ENCODE results near the gene ZNF611.
"Not testable (repeated sequence)": the region's sequence is repeated elsewhere in the genome, so short reads cannot be mapped to it uniquely, and the experiment has no call there.

The ZNF611 gene

DNA sequence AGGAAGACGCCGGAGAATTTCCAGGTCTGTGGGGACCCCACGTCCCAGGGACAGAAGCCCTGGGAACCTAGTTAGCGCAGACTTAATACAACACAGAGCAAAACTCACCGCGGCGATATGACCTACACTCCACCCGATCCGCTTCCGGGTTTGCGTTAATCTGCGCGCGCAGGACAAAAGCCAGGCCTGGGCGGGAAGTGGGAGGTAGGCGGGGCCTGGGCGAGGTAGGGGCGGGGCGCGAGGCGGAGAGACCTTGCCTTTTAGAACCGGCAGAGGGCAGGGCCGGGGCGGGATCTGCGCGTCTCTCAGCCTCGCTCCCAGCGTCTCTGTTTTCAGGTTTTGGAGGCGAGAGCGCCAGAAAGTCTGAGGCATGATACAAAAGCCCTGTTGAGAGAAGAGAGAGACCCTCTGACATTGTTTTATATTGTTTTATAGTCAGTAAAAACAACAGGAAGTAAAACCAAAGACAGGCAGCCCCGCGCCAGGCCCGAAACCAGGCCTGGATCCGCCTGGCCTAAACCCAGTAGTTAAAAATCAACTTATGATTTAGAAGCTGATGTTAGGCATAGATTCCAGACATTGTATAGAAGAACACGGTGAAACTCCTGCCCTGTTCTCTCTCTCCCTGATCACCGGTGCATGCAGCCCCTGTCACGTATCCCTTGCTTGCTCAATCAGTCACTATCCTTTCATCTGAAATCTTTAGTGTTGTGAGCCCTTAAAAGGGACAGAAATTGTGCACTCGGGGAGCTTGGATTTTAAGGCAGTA is at the start of gene ZNF611:
Gene ZNF611, minus strand, starts transcription at position 152 of the 769 bp plus-strand sequence. CDS start 19,150 bp downstream, outside the sequence.
- DNase-seq = peak; percentile 93

DNA sequence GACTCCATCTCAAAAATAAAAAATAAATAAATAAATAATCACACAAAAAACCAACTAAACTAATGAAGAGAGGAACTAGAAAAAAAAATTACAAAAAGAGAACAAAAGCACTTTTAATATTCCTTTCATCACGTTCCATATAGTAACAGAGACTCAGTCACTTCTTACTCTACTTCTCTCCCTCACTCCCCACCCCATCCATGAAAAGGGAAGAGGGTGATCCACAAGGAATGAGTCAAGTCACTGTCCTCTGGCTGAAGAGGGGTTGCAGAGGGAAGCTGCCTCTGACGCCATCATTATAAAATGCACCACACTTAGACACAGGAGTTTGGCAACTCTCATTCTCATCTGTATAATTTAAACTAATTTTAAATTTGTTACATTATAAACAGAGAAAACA is 48.0 kb upstream of the ZNF611 start:
- not testable (repeated sequence) for DNase-seq

DNA sequence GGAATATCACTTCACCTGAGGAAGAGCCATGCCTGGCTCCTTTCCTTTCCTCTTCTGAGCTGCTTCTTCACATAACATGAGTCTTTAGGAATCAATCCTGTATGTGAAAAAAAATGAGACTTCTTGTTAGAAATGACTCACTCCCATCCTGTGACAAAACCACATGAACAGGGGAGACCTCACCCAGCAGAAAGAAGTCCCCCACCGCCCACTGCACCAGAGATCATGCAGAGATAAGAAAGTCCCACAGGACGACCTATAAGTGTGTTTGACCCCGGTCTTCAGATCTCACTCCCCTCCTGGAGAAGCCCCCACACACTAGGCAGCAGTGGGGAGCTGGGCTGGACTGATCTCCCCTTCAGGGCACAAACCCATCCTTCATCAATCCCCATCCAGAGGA is 44.0 kb upstream of the ZNF611 start:
- no peak for DNase-seq

DNA sequence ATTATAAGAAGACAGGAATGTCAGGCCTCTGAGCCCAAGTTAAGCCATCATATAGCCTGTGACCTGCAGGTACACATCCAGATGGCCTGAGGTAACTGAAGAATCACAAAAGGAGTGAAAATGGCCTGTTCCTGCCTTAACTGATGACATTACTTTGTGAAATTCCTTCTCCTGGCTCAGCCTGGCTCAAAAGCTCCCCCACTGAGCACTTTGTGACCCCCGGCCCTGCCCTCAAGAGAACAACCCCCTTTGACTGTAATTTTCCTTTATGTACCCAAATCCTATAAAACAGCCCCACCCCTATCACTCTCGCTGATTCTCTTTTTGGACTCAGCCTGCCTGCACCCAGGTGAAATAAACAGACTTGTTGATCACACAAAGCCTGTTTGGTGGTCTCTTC is 21.6 kb upstream of the ZNF611 start:
- DNase-seq = not testable (repeated sequence)

DNA sequence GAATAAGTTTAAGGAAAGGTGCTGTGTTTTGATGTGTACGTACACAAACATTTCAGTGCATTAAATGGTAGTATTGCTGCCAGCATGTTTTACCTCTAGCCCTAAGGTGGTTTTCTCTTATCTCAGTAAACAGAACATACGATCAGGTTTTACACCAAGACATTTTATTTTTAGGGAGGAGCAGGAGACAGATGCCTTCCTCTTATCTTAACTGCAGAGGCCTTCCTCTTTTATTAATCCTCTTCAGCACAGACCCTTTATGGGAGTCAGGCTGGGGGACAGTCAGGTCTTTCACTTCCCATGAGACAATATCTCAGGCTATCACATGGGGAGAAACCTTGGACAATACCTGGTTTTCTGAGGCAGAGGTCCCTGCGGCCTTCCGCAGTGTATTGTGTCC is 14.9 kb upstream of the ZNF611 start:
- DNase-seq = no peak

DNA sequence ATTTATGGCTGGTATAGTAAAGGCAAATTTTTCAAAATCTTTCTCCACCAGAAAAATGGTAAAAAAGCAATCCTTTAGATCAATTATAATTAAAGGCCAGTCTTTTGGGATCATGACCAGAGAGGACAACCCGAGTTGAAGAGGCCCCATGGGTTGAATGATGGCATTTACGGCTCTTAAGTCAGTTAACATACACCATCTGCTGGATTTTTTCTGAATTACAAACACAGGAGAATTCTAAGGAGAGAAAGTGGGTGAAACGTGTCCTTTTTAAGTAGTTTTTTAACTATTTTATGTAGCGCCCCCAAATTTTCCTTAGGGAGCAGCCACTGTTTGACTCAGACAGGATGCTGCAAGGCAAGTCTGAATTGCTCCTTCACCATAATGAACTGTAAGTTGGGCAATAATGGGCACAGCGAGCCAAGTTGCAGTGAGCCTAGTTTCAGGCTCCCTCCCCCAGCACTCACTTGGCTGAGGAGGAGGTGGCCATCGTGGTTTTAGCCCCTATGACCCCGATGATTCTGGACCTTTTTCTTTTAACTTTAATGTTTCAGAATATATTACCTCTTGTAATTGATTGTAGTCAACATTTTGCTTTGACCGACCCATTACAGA is 13.6 kb upstream of the ZNF611 start:
- DNase-seq = peak; percentile 15

DNA sequence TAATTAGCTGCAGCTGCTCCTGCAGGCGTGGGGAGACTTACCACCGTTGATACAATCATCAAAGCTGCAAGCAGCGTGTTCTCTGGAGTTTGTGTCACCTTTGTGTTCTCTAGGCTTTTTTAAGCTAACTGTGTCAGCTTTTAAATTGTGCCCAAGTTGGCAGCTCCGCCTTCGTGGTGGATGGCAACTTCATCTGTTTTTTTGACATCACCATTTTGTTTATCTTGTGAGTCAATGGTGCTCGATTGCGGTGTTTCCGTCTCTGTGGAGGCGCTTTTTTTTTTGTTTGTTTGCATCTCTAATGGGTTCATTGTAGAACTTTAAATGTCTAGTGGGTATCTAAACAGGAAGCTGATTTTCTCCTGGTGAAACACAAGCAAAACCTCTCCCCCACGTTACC is 11.1 kb upstream of the ZNF611 start:
- peak; percentile 75 for DNase-seq

DNA sequence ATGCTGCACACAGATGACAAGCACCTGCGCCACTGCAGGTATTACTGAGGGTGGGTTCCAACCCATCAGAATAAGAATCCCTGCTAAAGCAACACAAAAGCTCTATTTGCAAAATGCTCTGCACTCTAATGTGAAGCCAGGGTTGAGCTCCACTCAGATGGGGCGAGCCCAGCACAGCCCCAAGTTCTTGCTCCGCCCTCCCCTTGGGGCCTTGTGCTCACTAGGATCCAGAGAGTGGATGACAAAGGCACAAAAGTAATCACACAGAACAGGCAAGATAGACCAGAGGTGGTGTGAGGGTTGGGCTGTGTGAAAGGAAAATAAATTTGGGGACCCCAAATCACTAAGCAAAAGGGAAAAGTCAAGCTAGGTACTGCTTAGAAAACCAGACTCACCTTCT is 8.2 kb upstream of the ZNF611 start:
- DNase-seq = no peak

DNA sequence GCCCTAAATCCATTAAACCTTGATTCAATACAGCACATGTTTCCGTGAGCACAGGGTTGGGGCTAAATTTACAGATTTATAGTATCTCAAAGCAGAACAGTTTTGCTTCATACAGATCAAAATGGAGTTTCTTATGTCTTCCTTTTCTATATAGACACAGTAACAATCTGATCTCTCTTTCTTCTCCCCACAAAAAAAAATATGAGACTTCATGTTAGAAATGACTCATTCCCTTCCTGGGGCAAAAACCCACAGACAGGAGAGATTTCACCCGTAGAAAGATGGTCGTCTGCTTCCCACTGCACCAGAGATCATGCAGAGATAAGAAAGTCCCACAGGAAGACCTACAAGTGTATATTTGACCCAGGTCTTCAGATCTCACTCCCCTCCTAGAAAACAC is 7.7 kb upstream of the ZNF611 start:
- DNase-seq = no peak

DNA sequence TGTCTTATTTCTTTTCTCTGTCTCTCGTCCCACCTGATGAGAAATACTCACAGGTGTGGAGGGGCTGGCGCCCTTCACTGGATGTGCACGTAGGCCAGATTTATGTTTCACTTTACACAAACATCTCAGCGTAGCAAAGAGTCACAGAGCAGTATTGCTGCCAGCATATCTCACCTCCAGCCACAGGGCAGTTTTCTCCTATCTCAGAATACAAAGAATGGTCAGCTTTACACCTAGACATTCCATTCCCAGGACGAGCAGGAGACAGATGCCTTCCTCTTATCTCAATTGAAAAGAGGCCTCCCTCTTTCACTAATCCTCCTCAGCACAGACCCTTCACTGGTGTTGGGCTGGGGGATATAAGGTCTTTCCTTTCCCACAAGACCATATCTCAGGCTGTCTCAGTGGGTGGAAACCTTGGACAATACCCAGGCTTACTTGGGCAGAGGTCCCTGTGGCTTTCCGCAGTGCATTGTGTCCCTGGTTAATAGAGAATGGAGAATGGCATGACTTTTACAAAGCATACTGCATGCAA is 7.2 kb upstream of the ZNF611 start:
- DNase-seq = no peak

DNA sequence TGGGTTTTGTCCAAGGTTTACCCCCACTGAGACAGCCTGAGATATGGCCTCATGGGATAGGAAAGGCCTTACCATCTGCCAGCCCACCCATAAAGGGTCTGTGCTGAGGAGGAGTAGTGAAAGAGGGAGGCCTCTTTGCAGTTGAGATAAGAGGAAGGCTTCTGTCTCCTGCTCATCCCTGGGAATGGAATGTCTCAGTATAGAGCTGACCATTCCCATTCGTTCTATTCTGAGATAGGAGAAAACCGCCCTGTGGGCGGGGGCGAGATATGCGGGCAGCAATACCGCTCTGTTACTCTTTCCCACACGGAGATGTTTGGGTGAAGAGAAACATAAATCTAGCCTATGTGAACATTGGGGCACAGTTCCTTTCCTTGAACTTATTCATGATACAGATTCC is 6.5 kb upstream of the ZNF611 start:
- not testable (repeated sequence) for DNase-seq

DNA sequence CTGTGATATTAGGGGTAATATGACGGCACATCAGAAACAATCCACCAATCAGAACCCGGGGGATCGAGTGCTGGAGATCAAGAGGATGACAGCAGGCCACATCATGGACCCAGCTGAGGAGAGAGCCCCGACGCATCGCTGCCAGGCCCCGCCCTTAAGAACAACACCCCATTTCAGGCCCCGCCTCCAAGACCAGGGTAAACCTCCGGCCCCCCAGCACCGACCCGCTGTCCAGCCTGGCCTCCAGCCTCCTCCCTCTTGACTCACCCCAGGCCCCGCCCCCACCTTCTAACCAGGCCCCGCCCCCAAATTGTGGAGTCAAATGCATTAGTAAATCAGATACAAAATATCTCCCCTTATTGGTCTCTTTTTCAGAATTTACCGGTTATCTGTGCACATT is 4.7 kb upstream of the ZNF611 start:
- no peak for DNase-seq

DNA sequence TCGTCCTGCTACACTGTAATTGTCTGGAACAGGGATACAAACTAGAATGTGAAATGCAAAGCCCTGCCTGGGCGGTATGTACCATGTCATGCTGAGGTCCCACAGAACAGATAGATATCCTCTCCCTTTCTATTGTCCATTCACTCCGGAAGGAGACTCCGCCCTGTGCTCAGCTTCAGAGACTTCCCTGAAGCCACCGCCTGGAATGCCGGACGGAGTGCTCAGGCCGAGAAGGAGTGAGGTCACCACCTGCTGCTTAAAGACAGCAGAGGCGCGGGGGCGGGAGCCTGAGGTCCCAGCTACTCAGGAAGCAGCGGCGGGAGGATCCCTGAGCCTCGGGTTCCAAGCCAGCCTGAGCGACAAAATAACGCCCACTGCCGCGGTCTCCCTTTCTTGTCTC is 890 bp upstream of the ZNF611 start:
- peak; percentile 20 for DNase-seq

DNA sequence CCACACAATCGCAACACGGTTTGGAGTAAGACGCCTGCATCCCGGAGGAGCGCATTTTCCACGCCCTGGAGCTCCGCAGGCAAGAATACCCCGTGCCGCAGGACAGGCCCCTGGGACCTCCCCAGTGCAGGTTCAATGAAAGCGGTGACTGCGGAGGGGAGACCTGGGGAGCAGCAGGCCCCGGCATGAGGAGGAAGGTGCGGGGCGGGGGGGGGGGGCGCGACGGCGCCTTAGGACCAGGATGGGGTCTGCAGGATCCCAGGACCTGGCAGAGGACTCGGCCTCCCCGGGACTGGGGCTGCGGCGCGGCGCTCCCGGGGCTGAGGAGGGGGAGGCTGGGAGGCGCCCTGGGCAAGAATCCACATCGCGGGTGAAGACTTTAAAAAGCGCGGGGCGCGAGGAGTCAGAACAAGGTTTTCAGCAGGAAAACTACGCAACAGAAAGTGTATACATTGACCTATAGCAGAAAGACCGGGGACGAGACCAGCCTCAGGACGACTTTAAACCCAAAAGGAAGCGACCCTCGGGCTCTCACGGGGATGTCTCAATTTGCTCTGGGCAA is 432 bp downstream of the ZNF611 start:
- no peak for DNase-seq

DNA sequence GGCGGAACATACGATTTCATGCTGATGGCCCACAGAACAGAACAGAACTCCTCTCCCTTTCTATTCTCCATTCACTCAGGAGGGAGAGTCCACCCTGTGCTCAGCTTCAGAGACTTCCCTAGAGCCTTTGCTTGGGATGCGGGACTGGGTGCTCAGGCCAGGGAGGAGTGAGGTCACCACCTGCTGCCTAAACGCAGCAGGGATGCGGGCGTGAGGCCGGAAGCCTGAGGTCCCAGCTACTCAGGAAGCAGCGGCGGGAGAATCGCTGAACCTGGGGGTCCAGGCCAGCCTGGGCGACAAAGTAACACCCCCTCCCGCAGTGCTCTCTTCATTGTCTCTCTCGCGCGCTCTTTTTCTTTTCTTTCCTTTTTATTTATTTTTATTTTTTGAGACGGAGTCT is 8.8 kb downstream of the ZNF611 start:
- not testable (repeated sequence) for DNase-seq

DNA sequence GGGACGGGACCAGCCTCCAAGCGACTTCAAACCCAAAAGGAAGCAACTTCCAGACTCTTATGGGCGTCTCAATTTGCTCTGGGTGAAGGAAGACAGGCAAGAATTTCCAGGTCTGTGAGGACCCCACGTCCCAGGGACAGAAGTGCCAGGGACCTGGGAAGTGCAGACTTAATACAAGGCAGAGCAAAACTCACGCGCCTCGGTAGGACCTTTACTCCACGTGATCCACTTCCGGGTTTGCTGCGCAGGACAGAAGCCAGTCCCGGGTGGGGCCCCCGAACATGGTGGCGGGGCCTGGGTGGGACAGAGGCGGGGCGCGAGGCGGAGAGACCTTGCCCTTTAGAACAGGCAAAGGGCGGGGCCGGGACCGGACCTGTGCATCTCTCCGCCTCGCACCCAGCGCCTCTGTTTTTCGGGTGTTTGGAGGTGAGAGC is 9.3 kb downstream of the ZNF611 start:
- DNase-seq = no peak

DNA sequence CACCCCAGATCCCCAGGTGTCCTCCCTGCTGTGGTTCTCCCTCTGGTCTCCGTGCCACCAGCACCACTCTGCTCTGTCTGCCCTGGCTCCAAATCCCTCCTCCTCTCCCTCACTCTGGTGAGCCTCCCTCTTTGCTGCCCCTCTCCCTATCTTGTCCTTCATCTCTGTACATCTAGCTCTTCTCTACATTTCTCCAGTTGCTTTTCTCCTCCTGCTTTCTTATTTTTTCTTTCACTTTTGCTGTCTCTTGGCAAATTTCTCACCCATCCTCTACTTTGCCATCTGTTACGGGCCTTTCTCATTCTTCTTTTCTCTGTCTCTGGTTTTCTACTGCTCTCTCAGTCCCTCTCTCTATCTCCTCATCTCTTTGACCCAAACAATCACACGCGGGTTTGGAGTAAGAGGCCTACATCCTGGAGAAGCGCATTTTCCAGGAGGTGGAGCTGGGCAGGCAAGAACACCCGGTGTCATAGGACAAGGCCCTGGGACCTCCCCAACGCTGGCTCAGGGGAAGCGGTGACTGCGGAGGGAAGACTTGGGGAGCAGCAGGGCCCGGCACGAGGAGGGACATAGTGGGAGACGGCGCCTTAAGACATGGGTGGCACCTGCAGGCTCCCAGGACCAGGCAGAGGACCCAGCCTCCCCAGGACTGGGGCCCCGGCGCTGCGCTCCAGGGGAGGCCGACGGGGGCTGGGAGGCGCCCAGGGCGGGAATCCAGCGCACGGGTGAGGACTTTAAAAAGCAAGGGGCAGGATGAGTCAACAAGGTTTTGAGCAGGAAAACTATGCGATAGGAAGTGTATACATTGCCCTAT is 9.9 kb downstream of the ZNF611 start:
- DNase-seq = no peak

DNA sequence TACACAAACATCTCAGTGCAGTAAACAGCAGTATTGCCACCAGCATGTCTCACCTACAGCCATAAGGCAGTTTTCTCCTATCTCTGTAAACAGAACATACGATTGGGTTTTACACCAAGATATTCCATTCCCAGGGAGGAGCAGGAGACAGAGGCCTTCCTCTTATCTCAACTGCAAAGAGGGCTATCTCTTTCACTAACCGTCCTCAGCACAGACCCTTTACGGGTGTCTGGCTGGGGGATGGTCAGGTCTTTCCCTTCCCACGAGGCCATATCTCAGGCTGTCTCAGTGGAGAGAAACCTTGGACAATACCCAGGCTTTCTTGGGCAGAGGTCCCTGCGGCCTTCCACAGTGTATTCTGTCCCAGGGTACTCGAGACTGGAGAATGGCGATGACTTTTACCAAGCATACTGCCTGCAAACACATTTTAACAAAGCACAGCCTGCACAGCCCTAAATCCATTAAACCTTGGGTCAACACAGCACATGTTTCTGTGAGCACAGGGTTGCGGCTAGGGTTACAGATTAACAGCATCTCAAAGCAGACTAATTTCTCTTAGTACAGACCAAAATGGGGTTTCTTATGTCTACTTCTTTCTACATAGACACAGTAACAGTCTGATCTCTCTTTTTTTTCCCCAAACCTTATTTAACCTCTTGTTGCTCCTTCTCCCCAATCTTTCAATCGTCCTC is 10.8 kb downstream of the ZNF611 start:
- not testable (repeated sequence) for DNase-seq

DNA sequence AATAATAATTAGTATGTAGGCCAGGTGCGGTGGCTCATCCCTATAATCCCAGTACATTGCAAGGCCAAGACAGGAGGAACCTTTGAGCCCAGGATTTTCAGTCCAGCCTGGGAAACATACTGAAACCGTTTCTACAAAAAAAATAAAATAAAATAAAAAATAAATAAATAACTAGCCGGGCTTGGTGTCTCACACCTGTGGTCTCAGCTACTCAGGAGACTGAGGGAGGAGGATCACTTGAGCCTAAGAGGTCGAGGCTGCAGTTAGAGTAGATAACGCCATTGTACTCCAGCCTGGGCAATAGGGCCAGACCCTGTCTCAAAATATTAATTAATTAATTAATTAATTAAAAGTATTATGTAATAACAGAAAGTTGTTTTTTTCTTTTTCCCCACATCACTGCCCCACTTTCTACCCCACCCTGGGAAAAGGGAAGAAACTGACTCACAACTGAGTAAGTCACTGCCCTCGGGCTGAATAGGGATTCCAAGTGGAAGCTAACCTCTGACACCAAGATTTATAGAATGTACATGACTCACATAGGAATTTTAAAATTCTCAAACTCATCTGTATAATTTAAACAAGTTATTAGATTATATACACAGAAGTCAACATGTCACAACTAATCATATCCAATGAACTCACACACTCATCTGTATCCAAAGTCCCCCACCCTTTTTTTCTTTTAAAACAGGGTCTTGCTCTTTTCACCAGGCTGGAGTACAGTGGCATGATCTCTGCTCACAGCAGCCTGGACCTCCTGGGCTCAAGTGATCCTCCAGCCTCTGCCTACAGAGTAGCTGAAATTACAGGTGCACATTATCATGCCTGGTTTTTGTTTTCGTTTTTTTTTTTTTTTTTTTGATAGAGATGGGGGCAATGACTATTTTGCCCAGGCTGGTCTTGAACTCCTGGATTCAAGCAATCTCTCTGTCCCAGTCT is 12.5 kb downstream of the ZNF611 start:
- no peak for DNase-seq

DNA sequence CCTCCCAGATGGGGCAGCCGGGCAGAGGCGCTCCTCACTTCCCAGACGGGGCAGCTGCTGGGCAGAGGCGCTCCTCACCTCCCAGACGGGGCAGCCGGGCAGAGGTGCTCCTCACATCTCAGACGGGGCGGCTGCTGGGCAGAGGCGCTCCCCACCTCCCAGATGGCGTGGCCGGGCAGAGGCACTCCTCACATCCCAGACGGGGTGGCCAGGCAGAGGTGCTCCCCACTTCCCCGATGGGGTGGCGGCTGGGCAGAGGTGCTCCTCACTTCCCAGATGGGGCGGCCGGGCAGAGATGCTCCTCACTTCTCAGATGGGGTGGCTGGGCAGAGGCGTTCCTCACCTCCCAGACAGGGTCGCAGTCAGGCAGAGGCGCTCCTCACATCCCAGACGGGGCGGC is 14.3 kb downstream of the ZNF611 start:
- DNase-seq = not testable (repeated sequence)

DNA sequence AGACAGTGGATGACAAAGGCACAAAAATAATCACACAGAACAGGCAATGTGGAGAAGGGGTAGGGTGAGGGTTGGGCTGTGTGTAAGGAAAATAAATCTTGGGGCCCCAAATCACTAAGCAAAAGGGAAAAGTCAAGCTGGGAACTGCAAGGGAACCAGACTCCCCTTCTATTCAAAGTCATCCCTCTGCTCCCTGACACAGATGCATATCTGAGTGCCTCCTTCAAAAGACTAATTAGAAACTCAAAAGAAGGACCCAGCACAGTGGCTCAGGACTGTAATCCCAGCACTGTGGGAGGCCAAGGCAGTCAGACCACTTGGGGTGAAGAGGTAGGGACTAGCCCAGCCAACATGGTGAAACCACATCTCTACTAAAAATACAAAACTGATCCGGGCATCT is 18.3 kb downstream of the ZNF611 start:
- DNase-seq = no peak
